NCI-H1417 treated with DMSO at 0.1 percent for 48 hours (cell line): ENCODE data around the gene TALDO1.

Experiments
- DNase-seq: peaks from one replicate; lab custom pipeline; 2025; lab: John Stamatoyannopoulos, UW

TALDO1 gene

DNA sequence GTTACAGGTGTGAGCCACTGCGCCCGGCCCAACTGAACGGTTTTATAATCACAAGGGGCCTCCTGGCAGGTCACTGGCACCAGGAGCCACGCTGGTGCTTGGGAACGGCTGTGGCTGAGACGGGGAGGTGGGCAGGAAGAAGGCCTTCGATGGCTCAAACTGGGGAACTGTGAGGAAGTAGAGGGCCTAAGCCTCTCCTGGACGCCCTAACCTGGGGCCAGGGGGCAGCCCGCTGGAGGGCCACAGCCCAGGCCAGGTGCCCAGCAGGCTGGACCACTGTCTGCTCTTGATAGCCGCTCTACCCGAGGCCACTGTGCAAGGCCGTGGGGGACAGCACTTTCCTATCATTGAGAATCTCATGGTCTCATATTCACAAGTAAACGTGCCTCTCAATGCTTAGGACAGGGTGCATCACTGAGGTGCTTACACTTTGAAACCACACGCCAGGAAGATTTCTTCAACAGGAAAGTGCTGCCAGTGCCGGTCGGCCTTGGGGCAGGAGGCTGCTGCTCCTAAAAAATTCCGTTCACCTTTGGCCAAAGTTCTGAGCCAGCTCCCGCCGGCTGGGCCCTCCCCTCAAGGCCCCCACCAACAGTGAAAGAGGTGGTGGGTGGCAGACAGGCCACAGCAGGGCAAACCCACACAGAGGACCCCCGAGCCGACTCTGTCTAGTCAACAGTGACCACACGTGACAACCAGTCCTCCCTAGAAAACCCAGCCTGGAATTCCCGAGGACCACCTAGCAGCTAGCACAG is 22.8 kb downstream of the TALDO1 start:
- no peak for DNase-seq

DNA sequence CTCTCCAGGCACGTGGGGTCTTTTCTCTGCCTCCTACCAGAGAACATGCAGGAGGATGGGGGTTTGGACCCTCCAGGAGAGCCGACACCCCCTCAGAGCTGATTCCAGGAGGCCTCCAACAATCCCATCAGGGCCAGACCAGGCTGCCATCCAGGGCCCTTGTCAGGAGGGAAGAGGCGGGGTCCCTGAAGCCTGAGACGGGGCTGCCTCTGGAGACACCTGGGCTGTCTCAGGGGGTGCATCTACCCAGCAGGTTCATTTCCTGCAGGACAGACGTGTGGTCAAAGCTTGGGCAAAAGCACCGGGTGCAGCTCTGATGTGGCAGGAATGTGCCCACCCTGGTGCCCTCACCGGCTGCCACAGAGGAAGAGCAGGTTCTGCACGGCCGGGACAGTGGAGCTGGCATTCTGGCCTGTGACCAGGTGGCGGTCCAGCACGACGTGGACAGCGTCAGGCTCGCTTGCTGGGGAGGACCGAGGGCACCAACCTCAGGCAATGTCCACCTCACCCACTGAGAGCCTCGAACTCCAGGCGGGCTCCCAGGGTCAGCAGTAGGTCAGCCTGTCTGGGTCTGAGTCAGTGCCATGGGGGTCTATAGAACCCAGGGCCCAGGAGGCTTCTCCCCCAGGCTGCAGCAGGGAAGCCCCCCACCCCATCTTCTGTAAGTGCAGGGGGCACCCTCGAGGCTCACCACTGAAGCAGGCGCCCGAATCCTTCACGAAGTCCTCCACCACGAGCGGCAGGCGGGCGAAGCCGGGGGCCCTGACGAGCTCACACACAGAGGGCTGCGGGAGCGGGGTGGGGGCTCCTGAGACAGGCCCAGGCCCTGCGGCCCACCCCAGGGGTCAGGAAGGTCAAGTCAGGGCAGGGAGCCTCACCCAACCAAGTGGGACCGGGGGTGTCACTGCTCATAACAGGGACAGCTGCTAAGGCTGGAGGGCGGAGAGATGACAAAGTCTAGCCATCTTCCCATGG is 23.7 kb downstream of the TALDO1 start:
- DNase-seq = no peak

DNA sequence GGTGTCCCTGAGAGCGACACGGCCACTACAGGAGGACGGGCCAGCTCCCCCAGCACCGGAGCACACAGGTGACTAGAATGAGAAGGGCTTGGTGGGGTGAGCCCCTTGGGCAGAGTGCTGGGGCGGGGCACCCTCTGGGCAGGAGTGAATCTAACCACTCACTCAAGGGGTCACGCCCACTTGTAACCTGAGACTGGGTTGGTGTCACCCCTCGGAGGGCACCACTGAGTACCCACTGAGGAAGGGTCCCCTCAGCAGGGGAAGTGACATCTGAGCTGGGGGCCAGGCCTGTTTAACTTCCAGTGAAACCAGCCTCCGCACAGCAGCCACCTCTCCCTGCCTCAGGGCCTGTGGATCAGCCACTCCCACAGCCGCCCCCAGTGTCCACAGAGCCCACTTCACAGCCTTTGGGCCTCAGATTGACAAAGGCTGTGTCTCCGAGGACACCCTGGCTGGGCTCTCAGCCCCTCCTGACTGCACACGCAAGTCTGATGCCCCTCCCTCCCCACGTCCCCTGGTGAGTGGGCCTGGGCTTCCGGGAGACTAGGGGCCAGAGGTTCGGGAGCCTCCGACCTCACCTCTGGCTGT is 24.4 kb downstream of the TALDO1 start:
- DNase-seq = no peak

DNA sequence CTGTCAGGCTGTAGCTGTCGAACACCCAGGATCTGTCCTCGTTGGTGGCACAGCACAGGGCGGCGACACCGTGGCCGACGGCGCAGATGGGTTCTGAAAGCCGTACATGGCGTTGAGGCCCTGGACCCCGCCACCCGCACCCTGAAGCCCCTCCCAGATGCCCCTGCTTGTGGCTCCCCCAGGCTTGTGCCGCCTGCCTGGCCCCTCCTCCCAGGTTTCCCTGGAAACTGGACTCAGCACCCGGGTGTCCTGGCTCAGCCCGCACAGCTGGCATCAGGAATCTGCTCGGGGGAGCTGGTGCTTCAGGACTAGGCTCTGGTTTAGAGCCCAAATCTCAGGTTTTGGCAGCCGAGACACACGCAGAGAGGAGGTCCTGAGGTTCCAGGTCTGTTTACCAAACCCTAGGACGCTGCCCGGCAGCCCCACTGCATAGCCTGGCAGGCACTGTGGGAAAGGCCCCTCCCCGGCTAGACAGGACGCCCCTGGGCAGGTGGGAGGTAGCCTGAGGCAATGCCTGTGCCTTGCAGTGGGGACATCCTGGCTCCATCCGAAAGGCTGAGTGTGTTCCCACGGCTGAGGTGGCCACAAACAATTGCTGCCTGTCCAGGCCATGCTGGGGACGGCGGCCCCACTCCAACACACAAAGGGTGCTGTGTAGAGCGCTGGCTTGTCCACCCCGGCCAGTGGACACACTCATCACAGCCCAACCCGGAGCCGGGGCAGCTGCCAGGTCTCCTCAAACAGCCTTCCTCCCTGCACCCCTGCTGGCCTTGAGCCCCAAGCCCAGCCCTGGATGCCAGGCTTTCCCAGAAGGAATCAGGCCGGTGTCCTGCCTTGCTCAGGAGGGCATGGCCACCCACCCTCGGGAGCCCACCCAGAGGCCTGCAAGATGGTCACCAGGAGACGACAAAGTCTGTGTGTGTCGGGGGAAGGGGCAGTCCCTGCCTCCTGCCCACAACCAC is 25.4 kb downstream of the TALDO1 start:
- no peak for DNase-seq

DNA sequence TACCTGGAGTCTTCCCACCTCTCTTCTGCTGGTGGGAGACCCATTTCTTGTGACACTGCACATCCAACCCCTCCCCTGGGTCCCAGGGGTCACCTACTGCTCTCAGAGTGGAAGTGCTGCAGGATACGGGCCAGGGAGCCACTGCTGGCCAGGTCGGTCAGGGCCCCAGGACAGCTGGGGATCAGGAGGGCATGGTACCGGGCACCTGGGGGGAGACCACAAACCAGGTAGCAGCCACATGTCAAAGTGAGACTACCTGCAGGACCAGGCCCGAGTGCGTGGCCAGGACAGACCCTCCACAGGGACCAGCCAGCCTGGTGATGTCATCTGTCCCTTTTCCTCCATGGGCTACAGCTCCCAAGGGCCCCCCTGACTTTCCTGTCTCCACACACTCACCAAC is 26.2 kb downstream of the TALDO1 start:
- no peak for DNase-seq

DNA sequence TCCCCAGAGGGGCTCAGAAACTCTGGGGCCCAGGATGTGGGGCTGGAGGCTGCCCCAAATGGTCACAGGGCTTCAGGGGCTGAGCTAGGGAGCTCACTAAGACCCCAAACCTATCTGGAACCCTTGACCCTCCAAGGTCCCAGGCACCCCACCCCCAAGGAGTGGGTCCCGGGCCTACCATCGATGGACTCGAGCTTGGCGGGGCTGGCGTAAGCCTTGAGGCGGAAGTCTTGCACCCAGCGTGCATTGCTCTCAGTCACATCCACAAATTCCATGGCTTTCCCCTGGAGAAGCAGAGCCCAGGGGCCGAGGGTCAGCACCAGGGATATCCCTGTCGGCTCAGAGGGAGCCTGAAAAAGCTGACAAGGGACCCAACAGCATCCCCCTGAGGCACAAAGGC is 26.6 kb downstream of the TALDO1 start:
- no peak for DNase-seq

DNA sequence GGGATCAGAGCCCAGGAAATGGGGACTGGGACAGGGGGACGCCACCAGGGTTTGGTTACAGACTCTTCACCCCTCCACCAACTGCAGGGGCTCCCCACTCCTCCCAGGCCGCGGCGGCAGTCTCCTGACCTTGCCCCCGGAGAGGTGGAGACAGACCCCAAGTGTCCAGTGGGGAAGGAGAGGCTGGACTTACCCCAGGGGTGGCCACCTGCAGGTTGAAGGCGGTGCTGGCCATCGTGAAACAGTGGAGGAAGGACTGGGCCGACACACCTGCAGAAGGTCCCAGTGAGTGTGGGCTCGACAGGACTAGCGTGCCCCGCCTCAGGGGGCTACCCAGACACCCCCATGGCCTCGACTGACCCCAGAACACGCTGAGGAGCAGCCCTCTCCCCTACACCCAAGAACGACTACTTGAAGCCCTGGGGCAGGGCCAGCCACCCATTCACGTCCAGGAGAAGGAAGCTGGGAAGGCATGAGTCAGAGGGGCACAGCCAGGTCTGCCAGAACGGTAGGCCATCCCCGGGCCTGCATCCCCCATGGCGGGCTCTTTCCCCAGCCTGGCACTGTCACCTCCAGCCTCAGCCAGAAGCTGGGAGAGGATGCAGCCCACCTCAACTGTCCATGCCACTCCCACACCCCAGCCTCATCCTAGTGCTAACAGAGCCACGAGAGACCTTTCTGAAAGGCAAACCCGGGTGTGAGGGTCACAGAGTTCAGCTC is 27.8 kb downstream of the TALDO1 start:
- DNase-seq = no peak

DNA sequence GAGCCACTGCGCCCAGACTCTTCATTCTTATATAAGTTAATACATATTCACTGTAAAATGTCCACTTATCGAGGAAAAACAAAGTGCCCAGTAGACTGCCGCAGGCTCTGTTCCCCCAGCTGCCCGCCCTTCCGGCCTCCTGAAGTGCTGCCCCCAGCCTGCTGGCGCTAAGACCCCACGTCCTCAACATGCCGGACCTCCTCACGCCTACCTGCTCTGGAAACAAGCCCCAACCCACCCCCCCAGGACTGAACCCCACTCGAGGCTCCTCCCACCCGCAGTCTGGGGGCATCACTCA is 28.9 kb downstream of the TALDO1 start:
- DNase-seq = no peak

DNA sequence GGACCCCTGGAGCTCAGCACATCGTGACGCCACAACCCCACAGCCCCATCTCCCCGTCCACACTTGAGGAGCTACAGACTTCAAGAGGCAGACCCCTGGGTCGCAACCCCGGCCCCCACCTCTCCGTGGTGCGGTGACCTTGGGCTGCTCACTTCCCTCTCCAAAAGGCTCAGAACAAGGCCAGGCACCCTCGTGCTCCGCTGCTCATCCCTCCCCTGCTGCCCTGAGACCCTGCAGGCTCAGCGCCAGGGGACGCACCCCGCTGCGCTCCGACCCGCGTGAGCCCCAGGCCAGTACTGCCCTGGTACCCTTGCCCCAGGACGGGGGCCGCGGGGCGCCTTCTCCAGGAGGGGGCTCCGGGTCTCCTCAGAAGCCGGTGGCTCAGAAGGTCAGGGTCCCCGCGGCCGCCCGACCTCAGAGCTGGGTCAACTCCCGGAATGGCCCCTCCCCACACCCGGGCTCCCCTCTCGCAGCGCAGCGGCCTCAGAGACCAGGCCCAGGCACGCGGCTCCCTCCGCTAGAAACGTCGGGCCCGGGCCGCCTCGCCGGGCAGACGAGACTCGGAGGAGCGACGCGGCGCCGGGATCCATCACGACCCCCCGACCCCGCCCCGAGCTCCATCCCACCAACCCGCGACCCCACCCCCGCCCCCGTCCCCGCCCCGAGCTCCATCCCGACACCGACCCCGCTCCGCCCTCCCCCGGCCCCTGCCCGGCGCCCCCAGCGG is 29.5 kb downstream of the TALDO1 start:
- DNase-seq = no peak

DNA sequence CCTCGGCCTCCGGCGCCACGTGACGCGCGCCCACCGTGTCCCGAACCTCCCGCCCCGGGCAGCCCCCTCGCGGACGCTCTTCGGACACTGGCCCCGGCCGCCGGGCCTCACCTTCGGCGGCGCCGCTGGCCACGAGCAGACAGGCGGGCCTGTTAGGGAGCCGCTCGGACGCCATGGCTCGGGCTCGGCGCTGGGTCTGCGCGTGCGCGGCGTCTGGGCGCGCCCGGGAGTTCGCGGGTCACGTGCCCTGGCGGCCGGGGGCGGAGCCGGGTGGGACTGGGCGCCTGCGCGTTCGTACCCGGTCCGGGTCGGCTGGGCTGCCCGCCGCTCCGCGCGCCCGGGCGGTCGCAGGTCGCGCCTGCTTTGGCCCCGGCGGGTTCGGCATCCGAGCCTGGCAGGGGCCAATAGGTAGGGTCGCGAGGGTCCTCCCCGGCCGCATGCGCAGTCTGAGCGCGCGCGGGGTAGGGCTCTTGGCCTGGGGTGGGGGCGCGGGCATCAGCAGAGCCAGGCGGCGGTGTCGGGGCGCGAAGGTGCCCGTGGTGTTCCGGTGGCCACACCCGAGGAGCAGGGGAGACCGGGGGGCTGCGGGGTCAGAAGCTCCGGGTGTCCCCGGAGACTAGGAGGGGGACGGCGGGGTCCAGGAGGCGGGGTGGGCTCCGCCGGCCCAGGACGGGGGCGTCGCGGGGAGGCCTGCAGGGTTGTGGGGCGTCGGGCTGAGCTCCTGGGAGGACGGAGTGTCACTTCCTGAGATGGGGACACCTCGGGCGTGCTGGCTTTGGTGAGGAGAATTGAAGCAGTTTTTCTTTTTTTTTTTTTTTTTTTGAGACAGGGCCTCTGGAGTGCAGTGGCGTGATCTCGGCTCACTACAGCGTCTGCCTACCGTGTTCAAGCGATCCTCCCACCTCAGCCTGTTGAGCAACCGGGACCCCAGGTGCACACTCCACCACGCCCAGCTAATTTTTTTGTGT is 30.3 kb downstream of the TALDO1 start, which contains the start of gene GATD1:
Gene GATD1 (minus strand): TSS at position 200 of the 968 bp plus-strand sequence. CDS start 25 bp downstream, at position 175.
- DNase-seq = peak; percentile 22

DNA sequence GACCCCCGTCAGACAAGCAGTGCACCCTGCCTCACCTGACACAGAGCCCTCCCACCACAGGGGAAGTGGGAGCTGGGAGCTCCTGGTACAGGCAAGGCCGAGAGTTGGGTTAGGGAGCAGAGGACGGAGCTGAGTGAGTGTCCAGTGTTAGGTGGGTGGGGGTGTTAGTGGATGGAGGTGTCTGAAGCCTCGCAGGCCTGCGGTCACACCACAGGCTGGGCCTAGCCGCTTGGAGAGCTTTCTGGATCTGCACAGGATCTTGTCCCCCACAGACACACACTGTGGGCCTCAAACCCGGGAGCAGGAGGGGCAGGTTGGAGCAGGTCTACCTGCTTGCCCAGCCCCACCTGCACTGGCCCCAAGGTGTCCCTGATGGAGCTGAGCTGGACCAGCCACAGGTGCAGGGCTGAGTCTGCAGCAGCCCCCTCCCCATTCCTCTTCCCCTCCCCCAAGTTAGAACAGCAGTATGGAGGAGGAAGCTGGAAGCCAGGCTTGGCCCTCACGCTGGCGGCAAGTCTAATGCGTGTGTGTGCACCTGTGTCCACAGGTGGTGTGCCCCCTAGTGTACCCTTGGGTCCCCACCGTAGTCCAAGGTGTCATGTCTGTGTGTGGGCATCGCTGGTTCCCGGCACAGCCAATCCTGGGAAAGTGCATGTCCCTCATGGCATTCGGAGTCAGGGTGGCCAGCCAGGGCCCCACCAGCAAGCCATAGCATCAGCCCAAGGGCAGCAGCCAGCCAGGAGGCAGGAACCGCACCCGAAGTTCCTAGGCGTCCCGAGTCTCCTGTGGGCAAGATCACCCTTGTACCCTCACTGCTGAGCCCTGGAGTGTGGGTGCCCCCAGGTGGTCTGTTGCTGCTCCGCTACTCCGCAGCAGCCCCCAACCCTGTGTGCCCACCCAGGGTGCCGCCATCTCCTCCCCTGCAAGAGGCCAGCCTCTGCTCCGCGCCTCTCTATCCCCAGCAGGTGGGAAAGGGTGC is 32.0 kb downstream of the TALDO1 start:
- DNase-seq = no peak

DNA sequence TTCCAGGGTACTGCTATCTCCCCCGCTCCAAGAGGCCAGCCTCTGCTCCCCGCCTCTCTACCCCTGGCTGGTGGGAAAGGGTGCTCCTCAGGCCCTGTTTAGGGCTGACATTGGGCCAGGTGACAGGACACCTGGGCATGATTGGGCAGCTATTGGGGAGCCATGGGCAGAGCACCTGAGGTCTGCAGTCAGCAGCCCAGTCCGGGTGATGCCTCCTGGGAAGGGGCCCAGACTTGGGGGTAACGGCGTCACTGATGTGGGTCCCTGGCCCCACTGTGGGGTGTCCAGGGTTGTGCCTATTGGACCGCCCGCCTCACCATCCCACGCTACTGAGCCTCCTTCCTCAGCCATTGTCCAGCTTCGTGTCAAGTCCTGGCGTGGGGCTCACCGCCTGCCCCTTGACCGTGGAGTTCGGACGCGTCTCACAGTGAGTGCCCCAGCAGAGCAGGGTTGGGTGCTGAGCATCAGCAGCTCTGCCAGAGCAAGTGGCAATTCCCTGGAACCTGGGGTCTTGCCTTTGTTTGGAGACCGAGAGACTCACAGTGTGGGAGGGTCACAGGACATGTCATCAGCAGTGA is 32.8 kb downstream of the TALDO1 start:
- DNase-seq = no peak

DNA sequence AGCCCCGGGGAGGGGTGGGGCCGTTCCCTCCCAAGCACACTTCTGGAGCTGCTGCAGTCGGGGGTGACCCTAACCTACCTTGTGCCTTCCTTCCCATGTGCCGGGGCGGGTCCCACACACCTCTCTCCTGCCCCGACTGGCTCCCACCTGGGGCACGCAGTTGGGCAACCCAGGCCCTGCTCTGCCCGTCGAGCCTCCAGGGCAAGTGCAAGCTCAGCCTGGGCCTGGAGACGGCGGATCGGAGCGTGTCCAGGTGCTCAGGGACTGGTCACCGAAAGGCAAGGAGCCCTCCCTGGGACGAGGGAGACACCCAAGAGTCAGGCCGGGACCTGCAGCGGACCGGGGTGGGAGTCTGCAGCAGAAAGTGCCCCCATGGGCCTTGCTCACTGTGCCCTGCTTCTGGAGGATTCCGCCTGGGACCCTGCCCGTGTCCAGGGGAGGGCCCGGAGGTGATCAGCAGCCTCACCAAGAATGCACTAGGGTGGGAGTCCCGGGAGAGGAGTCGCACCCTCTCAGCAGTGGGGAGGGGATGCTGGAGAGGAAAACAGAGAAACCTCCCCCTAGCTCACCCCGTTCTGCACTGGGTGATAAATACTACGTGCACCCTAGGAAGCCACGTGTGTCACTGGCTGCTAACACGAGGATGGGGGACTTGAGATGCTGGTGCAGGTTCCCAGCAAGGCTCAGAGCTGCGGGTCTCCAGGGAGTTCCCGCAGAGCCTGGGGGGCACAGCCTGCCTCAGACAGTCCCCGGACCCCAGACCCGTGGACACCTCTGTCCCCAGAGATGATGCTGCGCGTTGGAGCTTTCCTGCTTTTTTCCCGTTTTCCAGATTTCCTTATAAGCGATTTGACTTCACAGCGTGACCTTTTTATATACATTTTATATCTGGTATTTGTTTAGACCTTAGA is 35.3 kb downstream of the TALDO1 start:
- DNase-seq = no peak

DNA sequence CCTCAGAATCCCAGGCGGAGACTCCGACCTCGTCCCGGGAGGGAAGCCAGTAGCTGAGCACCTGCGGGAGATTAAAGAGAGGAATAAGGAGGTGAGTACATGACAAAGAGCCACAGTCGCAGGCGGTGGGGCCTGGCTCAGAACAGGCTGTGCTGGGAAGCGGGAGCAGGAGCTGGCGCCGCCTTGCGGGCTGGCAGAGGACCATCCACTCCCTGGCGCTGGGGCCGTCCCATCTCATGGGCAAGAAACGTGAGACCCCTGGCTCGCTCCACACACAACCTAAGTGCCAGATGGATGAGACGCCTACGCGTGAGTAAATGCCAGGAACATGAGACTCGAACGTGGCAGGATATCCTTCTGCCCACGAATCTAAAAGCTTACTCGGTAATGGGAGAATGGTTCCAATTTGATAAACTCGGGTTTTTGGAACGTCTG is 36.3 kb downstream of the TALDO1 start:
- no peak for DNase-seq

DNA sequence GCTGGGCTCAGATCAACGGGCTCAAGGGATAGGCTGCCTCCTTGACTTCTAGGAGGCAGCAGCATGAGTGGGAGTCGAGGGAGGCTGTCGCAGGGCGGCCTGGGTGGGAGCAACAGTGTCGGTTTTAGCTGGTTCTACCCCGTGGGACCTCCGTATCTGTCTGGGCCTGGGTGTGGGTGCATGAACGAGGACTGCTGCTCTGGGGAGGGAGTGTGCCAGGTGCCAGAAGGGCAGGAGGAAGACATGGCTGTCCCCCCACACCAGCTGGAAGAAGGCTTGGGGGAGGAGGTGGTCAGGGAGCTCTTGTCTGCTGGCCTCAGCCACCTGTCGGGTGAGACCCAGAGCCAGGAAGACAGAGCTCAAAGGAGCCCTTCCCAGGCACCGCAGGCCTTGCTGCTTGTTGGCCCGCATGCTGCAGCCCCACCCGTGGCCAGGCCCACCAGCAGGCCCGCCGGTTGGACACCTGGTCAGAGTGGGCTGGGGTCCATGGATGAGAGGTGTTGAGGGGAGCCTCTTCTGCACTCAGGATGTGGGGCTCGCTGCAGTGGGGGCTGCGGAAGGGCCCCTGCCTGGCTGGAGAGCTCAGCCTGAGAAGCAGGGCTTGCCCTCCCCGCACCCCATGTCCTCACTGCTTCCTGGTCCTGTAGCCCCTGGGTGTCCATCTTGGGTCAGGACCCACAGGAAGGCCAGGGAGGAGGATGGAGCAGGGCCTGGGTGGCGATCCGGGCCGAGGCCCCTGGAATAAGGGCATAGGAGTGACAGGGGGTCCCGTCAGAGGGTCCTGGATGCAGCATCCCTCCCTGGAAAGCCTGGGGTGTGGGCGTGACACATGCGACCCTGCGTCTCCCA is 39.2 kb downstream of the TALDO1 start:
- no peak for DNase-seq
